SKM-1 (cell line): ENCODE results near the gene MTX3.

ENCODE experiments used
- DNase-seq: peaks from one replicate; lab custom pipeline; 2025; ENCODE audit not compliant: unreplicated experiment; lab: John Stamatoyannopoulos, UW

The MTX3 gene

DNA sequence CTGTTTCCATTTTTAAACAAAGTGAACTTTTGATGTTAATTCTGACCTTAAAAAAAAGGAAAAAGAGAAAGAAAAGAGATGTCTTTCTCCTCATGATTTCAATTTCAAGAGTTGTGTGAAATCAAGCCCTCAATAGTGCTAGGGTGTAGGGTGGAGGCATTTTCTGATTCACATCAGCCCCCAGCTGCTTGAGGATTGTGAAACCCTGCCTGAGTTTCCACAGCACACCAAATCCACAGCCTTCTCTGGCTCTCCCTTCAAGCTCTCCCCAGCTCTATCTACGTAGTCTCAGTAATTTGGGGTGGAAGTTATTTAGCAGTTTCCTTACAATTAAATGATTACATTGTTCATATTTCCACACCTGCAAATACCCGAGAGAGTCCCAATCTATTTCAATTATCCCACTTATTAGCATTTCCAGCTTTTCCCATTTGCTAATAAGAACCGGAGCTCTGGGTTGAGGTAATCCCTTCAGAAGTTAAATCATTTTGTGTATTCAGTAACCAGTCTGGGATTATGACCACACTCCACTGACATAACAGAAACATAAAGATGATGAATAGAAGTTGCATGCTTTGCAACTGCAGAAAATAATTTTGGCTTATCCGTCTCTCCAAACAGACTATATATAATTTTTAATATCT, 54.9 kb downstream of the MTX3 start:
- DNase-seq: no peak

DNA sequence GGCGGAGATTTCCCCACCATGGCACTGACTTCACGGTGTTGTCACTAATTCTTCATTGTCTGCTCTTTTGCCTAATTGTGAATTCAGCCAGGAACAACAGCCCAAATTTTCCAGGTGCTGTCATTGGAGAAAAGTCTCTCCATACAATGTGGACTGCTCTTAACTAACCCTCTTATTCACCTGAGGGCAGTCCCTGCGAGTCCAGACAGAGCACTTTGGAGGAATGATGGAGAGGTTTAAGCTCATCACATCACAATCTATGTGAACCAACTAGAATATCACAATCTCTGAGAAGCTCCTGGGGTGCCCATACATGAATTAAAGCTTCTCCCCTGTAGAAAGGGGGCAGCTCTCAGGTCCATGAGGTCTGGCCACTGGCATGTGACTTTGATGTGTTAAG, 56.4 kb downstream of the MTX3 start:
- no peak for DNase-seq

DNA sequence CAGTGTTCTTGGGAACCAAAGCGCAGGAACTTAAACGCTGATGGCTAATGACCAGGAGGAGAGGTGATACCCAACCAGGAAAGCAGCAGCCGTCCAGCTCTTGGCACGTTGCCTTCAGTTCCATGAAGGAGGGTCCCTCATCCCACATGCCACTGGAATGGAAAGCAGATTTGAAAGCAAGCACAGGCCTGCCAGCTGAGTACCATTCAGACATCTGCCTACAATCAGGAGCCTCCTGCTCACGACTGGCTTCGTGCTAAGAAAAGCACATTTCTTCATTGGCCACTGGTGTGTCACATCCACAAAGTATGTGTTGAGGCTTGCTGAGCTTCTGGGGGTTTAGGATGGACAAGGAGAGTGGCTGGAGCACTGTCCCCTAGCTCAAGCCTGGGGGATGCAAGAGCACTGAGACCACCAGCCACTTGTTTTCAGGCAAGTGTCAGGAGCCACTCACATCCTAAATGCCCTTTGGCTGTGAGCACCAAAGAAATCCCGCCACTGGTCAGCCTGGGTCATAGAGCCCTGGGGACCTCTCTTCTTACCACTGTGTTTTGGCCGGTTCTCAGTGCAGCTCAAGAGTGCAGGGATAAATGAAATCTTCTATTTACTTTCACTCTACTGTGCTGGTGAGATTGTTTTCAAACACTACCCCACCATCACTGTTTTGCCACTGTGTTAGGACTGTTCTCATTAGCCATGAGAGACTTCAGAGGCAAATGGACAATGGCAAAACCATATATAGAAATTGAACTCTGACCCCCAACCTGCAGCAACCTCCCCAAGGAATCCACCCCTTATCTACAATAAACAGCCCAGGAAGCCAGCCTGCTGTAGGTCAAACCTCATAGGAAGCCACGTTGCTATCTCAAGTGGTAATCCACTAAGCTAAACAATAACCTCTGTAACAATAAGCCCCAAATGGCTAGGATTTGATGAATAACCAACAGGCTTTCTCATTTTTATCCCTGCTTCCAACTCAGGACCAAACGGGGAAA, 58.3 kb downstream of the MTX3 start:
- DNase-seq: no peak

DNA sequence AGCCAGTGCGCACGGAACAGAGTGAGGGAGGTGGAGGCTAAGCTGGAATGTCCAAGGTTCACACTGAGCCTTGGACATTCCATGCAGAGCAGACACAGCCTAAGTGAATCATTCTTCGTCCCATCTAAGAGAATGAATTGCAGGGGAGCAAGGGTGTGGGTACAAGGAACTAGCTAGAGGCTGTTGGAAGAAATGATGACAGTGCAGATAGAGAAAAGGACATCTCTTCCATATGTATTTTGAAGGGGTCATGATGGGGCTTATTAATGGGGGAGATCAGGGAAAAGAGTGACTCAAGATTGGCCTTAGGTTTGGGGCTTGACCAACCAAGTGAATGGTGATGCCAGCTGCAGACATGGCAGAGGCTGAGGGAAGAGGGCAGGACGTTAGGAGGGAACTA, 59.2 kb downstream of the MTX3 start:
- no peak for DNase-seq

DNA sequence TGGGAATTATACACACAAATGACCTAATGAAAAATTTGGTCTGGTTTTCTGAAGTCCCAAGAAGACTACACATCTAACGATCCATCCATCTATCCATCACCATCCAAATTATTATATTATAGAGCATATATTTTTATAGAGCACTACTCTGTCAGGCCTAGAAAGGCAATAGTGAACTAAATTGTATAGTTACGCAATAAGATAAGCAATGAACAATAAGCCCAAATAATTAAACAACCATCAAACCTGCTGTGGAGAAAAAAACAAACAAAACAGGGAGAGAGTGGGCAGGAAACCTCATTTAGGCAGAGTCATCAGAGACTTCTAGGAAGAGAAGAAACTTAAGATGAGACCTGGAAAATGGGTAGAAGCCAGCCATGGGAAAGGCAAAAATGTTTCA, 59.7 kb downstream of the MTX3 start:
- no peak for DNase-seq

DNA sequence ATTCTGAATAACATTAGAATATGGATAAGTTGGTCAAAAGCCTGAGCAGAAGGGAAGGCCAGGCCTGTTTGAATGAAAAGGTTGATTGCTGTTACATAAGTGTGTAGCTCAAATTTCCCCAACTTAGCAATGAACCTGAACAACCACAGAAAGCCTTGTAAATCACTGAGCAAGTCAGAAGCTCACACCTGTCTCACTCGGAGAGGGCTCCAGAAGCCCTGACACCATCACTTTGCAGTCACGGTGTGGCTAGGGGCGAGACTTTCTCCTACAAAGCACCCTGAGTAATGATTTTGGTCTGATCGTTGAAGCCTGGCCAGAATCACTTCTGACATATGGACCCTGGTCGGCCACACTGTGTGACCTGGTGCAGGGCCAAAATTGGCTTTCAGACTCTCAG, 62.0 kb downstream of the MTX3 start:
- DNase-seq: no peak
